Measurements from ENCODE around the gene FKBP2. TPM values are rescaled to one million over a fixed set of nuclear protein-coding genes. Genes with fewer than 3 reads are reported as not detected.

FKBP2 gene
- total RNA-seq, 3 donors from 2014 or later (not counting 1 experiment from before 2014, with no cell fraction given) = 26.4 to 39.3 (median 30.3) TPM

DNA sequence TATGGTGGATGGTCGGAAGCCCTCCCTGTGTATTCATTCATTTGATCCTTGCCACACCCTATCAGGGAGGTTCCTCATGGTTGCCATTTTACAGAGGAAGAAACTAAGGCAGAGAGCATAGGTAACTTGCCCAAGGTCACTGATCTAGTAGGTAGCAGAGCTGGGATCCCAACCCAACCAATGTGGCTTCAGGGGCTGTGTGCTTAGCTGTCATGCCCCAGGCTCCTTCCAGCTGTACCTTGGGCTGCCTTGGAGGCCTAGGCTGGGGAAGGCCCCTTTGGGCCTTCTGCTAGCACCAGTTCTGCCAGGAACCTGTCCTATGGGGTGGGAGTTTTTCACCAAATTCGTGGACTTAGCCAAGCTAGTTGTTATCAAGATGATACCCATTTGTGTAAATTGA lies 34.9 kb downstream of the FKBP2 start:
- peaks cover 6 to 10% of the 10 kb centered on the region in 2 donors for H3K4me1 Mint-ChIP-seq
- DNase-seq = no peak
- no peak overlapping the region for H3K27ac ChIP-seq (ENCODE audit: low read length)

GRCh38 chr11:64276653-64277431 lies 35.9 kb downstream of the FKBP2 start:
- WGBS (ENCODE audit: insufficient coverage) = 93% methylated on average over 17 of the region's 17 CpGs
- no peak for TF ChIP-seq CTCF (IDR thresholded peaks at IDR 0.05)
- no peak overlapping the region for H3K27ac Mint-ChIP-seq

More for the DNA sequence above, 34.9 kb downstream of the FKBP2 start:
- Mint-ChIP-seq H3K27ac (no peak overlapping the region), H3K36me3 (no peaks in the 10 kb centered on the region), H3K4me3 (no peak overlapping the region), H3K27me3 (ENCODE audit: low read depth in 2 of 2) (no peaks in the 10 kb centered on the region), H3K9me3 (no peaks in the 10 kb centered on the region)
- Histone ChIP-seq H3K9me3 (ENCODE audit: control insufficient read depth, insufficient read depth, low read length) (no peaks in the 10 kb centered on the region), H3K36me3 (ENCODE audit: control insufficient read depth, insufficient read depth, low read length) (peaks cover 14% of the 10 kb centered on the region), H3K4me3 (ENCODE audit: low read length) (no peak overlapping the region), H3K27me3 (ENCODE audit: control insufficient read depth, insufficient read depth, low read length) (no peaks in the 10 kb centered on the region), H3K4me1 (ENCODE audit: control insufficient read depth, insufficient read depth, low read length) (peaks cover 15% of the 10 kb centered on the region)
- intact Hi-C loops (cut with micrococcal nuclease) = no loop called here
- no peak for TF ChIP-seq CTCF (IDR thresholded peaks at IDR 0.05)
- 100% methylated on average over 1 of the region's 2 CpGs for WGBS (ENCODE audit: insufficient coverage)
- ATAC-seq = no peak

GRCh38 chr11:64278576-64279190 lies 37.8 kb downstream of the FKBP2 start:
- ATAC-seq = no peak
- intact Hi-C loops (cut with micrococcal nuclease) = no loop called here

More at GRCh38 chr11:64276653-64277431, 35.9 kb downstream of the FKBP2 start:
- H3K9me3 ChIP-seq (ENCODE audit: control insufficient read depth, insufficient read depth, low read length) = no peaks in the 10 kb centered on the region
- H3K4me3 Mint-ChIP-seq = no peak overlapping the region
- H3K36me3 ChIP-seq (ENCODE audit: control insufficient read depth, insufficient read depth, low read length) = peaks cover 14% of the 10 kb centered on the region
- H3K4me1 ChIP-seq (ENCODE audit: control insufficient read depth, insufficient read depth, low read length) = peaks cover 6% of the 10 kb centered on the region
- H3K36me3 Mint-ChIP-seq = no peaks in the 10 kb centered on the region
- no peaks in the 10 kb centered on the region for H3K27me3 ChIP-seq (ENCODE audit: control insufficient read depth, insufficient read depth, low read length)
- no peak for ATAC-seq
- no peaks in the 10 kb centered on the region for H3K9me3 Mint-ChIP-seq
- H3K27me3 Mint-ChIP-seq (ENCODE audit: low read depth in 2 of 2) = no peaks in the 10 kb centered on the region
- intact Hi-C loops (cut with micrococcal nuclease) = no loop called here
- H3K27ac ChIP-seq (ENCODE audit: low read length) = no peak overlapping the region
- H3K4me3 ChIP-seq (ENCODE audit: low read length) = no peak overlapping the region
- H3K4me1 Mint-ChIP-seq = peaks cover 2 to 8% of the 10 kb centered on the region in 2 donors
- no peak for DNase-seq

More at GRCh38 chr11:64278576-64279190, 37.8 kb downstream of the FKBP2 start:
- Histone ChIP-seq H3K36me3 (ENCODE audit: control insufficient read depth, insufficient read depth, low read length) (peaks cover 14% of the 10 kb centered on the region), H3K27ac (ENCODE audit: low read length) (no peak overlapping the region), H3K27me3 (ENCODE audit: control insufficient read depth, insufficient read depth, low read length) (no peaks in the 10 kb centered on the region), H3K4me3 (ENCODE audit: low read length) (no peak overlapping the region), H3K4me1 (ENCODE audit: control insufficient read depth, insufficient read depth, low read length) (peaks cover 4% of the 10 kb centered on the region), H3K9me3 (ENCODE audit: control insufficient read depth, insufficient read depth, low read length) (no peaks in the 10 kb centered on the region)
- no peak for TF ChIP-seq CTCF (IDR thresholded peaks at IDR 0.05)
- H3K27ac Mint-ChIP-seq = no peak overlapping the region
- no peak overlapping the region for H3K4me3 Mint-ChIP-seq
- peaks cover 0 to 4% of the 10 kb centered on the region in 2 donors for H3K4me1 Mint-ChIP-seq
- WGBS (ENCODE audit: insufficient coverage) = 95% methylated on average over 8 of the region's 8 CpGs
- H3K36me3 Mint-ChIP-seq = no peaks in the 10 kb centered on the region
- H3K9me3 Mint-ChIP-seq = no peaks in the 10 kb centered on the region
- no peaks in the 10 kb centered on the region for H3K27me3 Mint-ChIP-seq (ENCODE audit: low read depth in 2 of 2)
- no peak for DNase-seq
